ENCODE data around the gene KCNT2. TPM values are rescaled to one million over a fixed set of nuclear protein-coding genes. Genes with fewer than 3 reads are reported as not detected.
"Not testable (repeated sequence)": the region's sequence is repeated elsewhere in the genome, so short reads cannot be mapped to it uniquely, and the experiment has no call there.

KCNT2 gene
- total RNA-seq, 1 donor from 2014 or later, result not detected

- no peak for DNase-seq
- TF ChIP-seq CTCF (IDR thresholded peaks at IDR 0.05), result no peak
- CTCF ChIA-PET, result no interaction called here
- H3K9me3 Mint-ChIP-seq, result peaks cover under 1% of the 10 kb centered on the region
- no peaks in the 10 kb centered on the region for H3K4me1 Mint-ChIP-seq
- H3K36me3 Mint-ChIP-seq (ENCODE audit: low read depth), result no peaks in the 10 kb centered on the region
- H3K4me3 Mint-ChIP-seq, result no peak overlapping the region
- POLR2A ChIA-PET, result no interaction called here
- no peak for ATAC-seq (ENCODE audit: low read depth)
- no peaks in the 10 kb centered on the region for H3K27me3 Mint-ChIP-seq
- intact Hi-C loops (cut with micrococcal nuclease), result no loop called here
- H3K27ac Mint-ChIP-seq, result no peak overlapping the region
Measured at GRCh38 chr1:196543833-196544232, 64.4 kb downstream of the KCNT2 start.

GRCh38 chr1:196538473-196538872 lies 69.8 kb downstream of the KCNT2 start:
- intact Hi-C loops (cut with micrococcal nuclease), result no loop called here
- no peak overlapping the region for H3K27ac Mint-ChIP-seq
- DNase-seq (no peak), ATAC-seq (ENCODE audit: low read depth) (no peak)
- no peaks in the 10 kb centered on the region for H3K27me3 Mint-ChIP-seq
- H3K36me3 Mint-ChIP-seq (ENCODE audit: low read depth), result no peaks in the 10 kb centered on the region
- ChIA-PET POLR2A (no interaction called here), CTCF (no interaction called here)
- no peak overlapping the region for H3K4me3 Mint-ChIP-seq
- no peak for TF ChIP-seq CTCF (IDR thresholded peaks at IDR 0.05)
- no peaks in the 10 kb centered on the region for H3K4me1 Mint-ChIP-seq
- peaks cover 15% of the 10 kb centered on the region for H3K9me3 Mint-ChIP-seq

GRCh38 chr1:196535727-196536126 lies 72.5 kb downstream of the KCNT2 start:
- no peak for ATAC-seq (ENCODE audit: low read depth)
- no peak overlapping the region for H3K27ac Mint-ChIP-seq

GRCh38 chr1:196531737-196532524 lies 76.3 kb downstream of the KCNT2 start:
- DNase-seq, result no peak
- no peaks in the 10 kb centered on the region for H3K27me3 Mint-ChIP-seq
- no peak for TF ChIP-seq CTCF (IDR thresholded peaks at IDR 0.05)
- peaks cover 6% of the 10 kb centered on the region for H3K9me3 Mint-ChIP-seq
- POLR2A ChIA-PET, result no interaction called here
- intact Hi-C loops (cut with micrococcal nuclease), result no loop called here
- ATAC-seq (ENCODE audit: low read depth), result no peak
- H3K36me3 Mint-ChIP-seq (ENCODE audit: low read depth), result no peaks in the 10 kb centered on the region
- H3K4me3 Mint-ChIP-seq, result no peak overlapping the region
- CTCF ChIA-PET, result no interaction called here
- H3K4me1 Mint-ChIP-seq, result no peaks in the 10 kb centered on the region
- no peak overlapping the region for H3K27ac Mint-ChIP-seq

More at GRCh38 chr1:196535727-196536126, 72.5 kb downstream of the KCNT2 start:
- intact Hi-C loops (cut with micrococcal nuclease), result no loop called here
- ChIA-PET POLR2A (no interaction called here), CTCF (no interaction called here)
- no peak for TF ChIP-seq CTCF (IDR thresholded peaks at IDR 0.05)
- H3K27me3 Mint-ChIP-seq, result no peaks in the 10 kb centered on the region
- DNase-seq, result no peak
- H3K9me3 Mint-ChIP-seq, result peaks cover 15% of the 10 kb centered on the region
- H3K4me3 Mint-ChIP-seq, result no peak overlapping the region
- no peaks in the 10 kb centered on the region for H3K36me3 Mint-ChIP-seq (ENCODE audit: low read depth)
- no peaks in the 10 kb centered on the region for H3K4me1 Mint-ChIP-seq

GRCh38 chr1:196527919-196528318 lies 80.3 kb downstream of the KCNT2 start:
- no peak for TF ChIP-seq CTCF (IDR thresholded peaks at IDR 0.05)
- H3K27me3 Mint-ChIP-seq, result no peaks in the 10 kb centered on the region
- CTCF ChIA-PET, result no interaction called here
- intact Hi-C loops (cut with micrococcal nuclease), result no loop called here
- peaks cover 8% of the 10 kb centered on the region for H3K9me3 Mint-ChIP-seq
- ATAC-seq (ENCODE audit: low read depth) (no peak), DNase-seq (no peak)
- H3K36me3 Mint-ChIP-seq (ENCODE audit: low read depth), result no peaks in the 10 kb centered on the region
- POLR2A ChIA-PET, result no interaction called here
- no peak overlapping the region for H3K27ac Mint-ChIP-seq
- H3K4me3 Mint-ChIP-seq, result no peak overlapping the region
- H3K4me1 Mint-ChIP-seq, result no peaks in the 10 kb centered on the region

GRCh38 chr1:196522574-196523345 lies 85.5 kb downstream of the KCNT2 start:
- DNase-seq; CTCF ChIA-PET; H3K27me3 Mint-ChIP-seq; H3K4me3 Mint-ChIP-seq; H3K4me1 Mint-ChIP-seq; POLR2A ChIA-PET; H3K36me3 Mint-ChIP-seq (ENCODE audit: low read depth); intact Hi-C loops (cut with micrococcal nuclease); ATAC-seq (ENCODE audit: low read depth); H3K27ac Mint-ChIP-seq: not testable (repeated sequence)
- peaks cover 13% of the 10 kb centered on the region for H3K9me3 Mint-ChIP-seq

Measured in activated B cell treated with CpG ODN at 0.5 μM for 24 hours (primary cell).